RKO (cell line): ENCODE measurements around the gene EDA.

Experiments
- DNase-seq: peaks from one replicate; pipeline ENCODE4 v3.0.0-alpha.2; 2016; ENCODE audit warnings: low spot score

The EDA gene

GRCh38 chrX:70066646-70067045 is 450.7 kb downstream of the EDA start:
- no peak for DNase-seq

DNA sequence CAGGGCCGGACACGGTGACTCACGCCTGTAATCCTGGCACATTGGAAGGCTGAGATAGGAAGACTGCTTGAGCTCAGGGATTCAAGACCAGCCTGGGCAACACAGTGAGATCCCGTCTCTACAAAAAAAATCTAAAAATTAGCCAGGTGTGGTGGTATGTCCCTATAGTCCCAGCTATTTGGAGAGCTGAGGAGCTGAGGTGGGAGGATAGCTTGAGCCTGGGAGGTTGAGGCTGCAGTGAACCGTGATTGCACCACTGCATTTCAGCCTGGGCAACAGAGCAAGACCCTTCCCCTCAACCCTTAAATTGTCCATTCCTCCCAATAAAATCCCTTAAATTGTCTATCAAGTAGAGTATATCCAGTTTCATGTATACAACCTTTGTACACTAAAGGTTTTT is 463.4 kb downstream of the EDA start:
- DNase-seq, result no peak

DNA sequence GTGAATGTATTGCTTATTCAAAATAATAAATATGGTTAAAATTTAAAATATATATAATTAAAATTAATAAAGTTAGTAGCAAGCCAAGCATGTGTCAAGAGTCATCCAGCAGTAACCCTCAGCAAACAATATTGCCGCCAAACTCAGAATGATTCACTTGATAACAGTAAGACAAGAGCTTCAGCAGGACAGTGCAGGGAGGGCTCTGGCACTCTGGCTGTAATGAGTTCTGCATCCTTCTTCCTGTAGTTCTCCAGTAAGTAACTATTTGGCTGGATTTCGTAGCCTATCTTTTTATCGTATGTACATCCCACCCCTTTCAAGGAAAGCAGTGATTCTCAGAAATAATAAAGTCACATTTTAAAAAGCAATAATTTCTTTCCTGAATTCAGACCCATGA is 464.0 kb downstream of the EDA start:
- DNase-seq, result no peak

- no peak for DNase-seq
These were observed 466.8 kb downstream of the EDA start for GRCh38 chrX:70082723-70083122.

GRCh38 chrX:70084592-70085240 is 468.8 kb downstream of the EDA start:
- DNase-seq, result no peak

DNA sequence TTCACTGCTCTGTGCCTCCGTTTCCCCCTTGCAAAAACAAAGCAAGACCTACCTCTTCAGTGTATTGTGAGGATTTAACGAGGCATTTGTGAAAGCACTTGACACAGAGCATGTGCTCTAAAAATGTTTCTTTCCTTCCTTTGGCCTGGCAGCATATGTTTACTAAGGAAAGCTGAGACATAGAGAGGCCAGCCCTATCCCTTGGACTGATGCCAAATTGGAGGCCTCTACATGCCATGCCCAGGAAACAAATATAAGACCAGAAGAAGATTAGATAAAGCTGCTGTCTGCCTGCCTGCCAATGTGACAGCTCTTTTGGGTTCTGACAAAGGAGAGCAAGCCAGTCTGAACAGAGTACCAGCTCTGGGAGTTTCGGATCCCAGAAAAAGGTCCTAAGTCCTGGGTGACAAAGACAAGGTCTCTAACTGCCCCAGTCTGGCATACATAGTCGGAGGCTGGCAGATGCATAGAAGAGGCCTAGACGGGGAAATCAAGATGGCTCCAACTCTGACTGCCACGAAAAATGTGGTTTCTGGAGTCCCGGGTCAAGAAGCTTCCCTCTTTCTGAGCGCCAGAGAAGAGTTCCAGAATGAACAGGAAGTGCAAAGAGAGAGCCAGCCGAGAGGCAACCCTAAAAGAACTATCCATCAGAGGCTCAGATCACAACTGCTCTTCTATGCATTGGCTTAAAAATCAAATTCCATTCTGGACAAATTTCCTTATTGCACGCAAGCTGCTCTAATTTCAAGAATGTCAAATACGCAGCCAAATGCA is 472.1 kb downstream of the EDA start:
- no peak for DNase-seq

- no peak for DNase-seq
These were observed 472.8 kb downstream of the EDA start for GRCh38 chrX:70088751-70089150.
